Stimulated activated CD4-positive, alpha-beta T cell treated with anti-CD3 and anti-CD28 coated beads, Interleukin-1b, Interleukin-23, amount 100 ng/mL, for 48 hours (primary cell): ENCODE results near the gene TMEM167B.
"Not testable (repeated sequence)": the region's sequence is repeated elsewhere in the genome, so short reads cannot be mapped to it uniquely, and the experiment has no call there.

Experiments
- DNase-seq: peaks from one replicate; pipeline ENCODE4 v3.0.0-alpha.2; 2020

The TMEM167B gene

GRCh38 chr1:109115685-109116084, 25.1 kb downstream of the TMEM167B start:
- no peak for DNase-seq

GRCh38 chr1:109116286-109116685, 25.7 kb downstream of the TMEM167B start:
- no peak for DNase-seq

DNA sequence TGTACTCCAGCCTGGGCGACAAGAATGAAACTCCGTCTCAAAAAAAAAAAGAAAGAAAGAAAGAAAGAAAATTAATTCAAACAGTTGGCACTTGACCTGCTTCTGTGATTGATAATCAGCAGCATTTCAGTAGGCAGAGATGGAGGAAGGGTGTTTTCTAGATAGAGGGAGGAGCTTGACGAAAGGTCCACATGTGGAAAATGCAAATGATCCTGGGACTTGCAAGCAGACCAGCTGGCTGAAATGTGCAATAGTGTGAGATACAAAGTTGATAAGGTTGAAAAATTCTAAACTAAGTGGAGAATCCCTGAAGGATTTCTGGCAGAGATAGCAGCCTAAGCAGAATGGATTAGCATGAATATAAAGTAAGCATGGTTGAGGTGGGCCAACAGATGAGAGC, 27.5 kb downstream of the TMEM167B start:
- DNase-seq: no peak

DNA sequence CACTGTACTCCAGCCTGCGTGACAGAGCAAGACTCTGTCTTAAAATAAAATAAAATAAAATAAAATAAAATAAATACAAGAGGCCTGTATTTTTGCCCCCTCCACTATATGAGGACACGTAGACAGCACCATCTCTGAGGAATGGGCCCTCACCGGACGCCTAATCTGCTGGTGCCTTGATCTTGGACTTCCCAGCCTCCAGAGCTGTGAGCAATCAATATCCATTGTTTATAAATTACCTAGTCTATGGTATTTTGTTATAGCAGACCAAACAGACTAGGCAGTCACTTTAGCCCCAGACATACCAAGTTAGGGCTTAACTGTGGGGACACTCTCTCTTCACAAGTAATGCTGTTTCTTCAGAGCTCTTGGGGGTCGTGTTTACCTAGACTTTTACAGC, 29.8 kb downstream of the TMEM167B start:
- DNase-seq: no peak

GRCh38 chr1:109131059-109131458, 40.5 kb downstream of the TMEM167B start:
- no peak for DNase-seq

DNA sequence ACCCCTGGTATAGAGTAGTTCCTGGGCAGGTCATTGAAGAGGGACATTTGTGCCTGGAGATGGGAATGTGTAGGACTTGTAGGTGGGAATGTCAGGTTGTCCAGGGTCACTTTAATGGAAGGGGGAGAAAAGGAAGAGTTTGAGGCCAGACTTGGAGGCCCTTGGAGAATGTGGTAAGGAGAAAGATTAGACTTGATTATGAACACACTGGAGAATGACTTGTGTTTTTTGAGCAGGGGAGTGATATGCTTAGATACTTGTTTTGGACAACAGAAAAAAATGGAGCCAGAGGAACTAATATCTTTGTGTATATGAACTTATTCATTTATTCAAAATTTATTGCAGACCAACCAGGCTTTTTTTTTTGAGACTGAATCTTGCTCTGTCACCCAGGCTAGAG, 41.2 kb downstream of the TMEM167B start:
- DNase-seq: no peak

DNA sequence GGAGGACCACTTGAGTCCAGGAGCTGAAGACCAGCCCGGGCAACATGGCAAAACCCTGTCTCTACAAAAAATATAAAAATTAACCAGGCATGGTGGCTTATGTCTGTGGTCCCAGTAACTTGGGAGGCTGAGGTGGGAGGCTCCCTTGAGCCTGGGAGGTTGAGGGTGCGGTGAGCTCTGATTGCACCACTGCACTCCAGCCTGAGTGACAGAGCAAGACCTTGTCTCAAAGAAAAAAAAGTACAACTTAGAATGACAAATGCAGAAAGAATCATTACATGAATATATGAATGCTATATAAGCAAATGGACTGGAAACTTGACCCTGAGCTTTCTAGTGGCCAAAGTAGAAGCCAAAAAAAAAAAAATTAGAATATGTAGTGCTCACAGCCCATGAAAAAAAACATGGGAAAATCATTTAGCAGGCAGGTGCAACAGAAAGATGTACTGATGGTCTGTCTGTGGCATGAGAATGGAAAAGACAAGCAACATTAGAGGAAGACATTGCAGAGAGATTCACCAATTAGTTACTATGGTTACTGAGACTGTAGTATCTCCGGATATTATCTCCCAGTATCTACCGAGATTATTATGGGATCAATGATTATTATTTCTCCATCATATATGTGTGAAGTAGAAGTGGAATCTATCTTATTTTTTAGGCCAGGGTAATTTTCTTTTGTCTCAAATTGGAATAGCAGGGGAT, 42.6 kb downstream of the TMEM167B start:
- DNase-seq: no peak

DNA sequence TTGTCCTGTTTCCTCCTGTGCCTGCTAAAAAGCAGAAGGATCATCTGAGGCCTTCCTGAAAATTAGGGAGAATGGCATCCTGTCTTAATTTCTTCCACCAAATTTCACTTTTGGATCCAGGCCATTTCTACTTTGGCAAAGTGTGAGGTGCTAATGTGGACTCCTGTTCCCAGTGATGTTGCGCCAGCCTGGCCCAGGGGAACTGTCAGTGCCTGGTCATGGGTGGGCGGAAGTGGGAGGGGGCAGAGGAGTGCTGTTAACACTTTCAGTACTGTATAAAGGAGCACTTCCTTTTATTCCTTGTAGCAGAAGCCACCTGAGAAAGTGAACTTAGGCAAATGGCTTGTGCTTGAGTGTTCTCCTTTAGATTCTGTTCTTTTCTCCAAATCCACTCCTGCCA, 43.3 kb downstream of the TMEM167B start:
- peak; percentile 7 for DNase-seq

DNA sequence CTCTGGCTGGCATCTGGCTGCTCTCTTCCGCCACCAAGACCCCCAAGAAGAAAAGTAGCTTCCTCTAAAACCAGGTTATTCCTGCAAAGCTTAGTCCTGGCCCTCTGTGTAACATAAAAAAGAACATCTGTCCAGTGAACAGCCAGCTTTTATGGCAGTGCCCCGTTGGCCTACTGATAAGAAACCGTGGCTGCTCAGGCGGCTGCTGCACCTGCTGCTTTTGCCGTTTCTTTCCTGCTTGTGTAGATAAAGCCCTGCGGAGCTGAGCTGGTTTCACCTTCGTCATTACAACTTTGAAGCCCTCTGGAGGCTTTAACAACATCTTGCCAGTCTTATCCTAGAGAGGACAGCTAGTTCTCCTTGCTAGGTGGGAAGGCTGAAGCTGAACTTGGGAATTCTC, 43.9 kb downstream of the TMEM167B start:
- no peak for DNase-seq

GRCh38 chr1:109135940-109136339, 45.4 kb downstream of the TMEM167B start:
- no peak for DNase-seq

- no peak for DNase-seq
These were observed 46.2 kb downstream of the TMEM167B start for GRCh38 chr1:109136766-109137165.

- DNase-seq: no peak
These were observed 47.4 kb downstream of the TMEM167B start for GRCh38 chr1:109137958-109138357.

GRCh38 chr1:109138358-109138757, 47.8 kb downstream of the TMEM167B start:
- no peak for DNase-seq

DNA sequence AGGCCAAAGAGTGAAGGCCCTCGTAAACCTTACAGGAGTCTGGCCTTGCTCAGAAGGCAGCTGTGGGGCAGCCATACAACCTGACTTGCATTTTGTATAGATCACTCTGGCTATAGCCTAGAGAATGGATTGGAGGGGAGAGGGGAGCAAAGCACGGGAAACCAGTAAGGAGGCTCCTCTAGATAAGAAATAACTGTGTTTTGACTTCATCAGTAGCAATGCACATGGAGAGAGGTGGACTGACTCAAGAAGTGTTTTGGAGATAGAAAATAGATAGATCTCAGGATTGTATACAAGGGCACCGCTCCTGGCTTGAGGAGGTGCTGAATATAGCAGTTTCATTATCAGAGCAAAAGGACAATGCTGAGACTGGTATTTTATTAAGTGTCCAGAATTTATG, 49.8 kb downstream of the TMEM167B start:
- no peak for DNase-seq

GRCh38 chr1:109142260-109142659, 51.7 kb downstream of the TMEM167B start:
- DNase-seq: no peak

GRCh38 chr1:109142725-109143124, 52.2 kb downstream of the TMEM167B start:
- DNase-seq: not testable (repeated sequence)
